NCI-H2107 treated with DMSO at 0.1 percent for 48 hours (cell line): ENCODE measurements around the gene WASF1.

Experiments
- DNase-seq: peaks from one replicate; lab custom pipeline; 2025; ENCODE audit not compliant: unreplicated experiment; lab: John Stamatoyannopoulos, UW

WASF1 gene

GRCh38 chr6:110179406-110180227 lies at the start of gene WASF1:
TSS of gene WASF1 (minus strand) at chr6:110179670. CDS start at chr6:110127601, 52,069 bp downstream.
- DNase-seq, result peak; percentile 96

- DNase-seq, result no peak
Observed at GRCh38 chr6:110226261-110226660, 46.8 kb upstream of the WASF1 start.

GRCh38 chr6:110221738-110222137 lies 42.3 kb upstream of the WASF1 start:
- no peak for DNase-seq

- no peak for DNase-seq
Observed at GRCh38 chr6:110217266-110217665, 37.8 kb upstream of the WASF1 start.

GRCh38 chr6:110216140-110216539 lies 36.7 kb upstream of the WASF1 start:
- DNase-seq, result no peak

- DNase-seq, result no peak
Observed at GRCh38 chr6:110214338-110214737, 34.9 kb upstream of the WASF1 start.

- DNase-seq, result no peak
Observed at GRCh38 chr6:110211753-110212152, 32.3 kb upstream of the WASF1 start.

GRCh38 chr6:110207652-110208051 lies 28.2 kb upstream of the WASF1 start:
- no peak for DNase-seq

GRCh38 chr6:110201151-110201884 lies 21.8 kb upstream of the WASF1 start:
- no peak for DNase-seq

- no peak for DNase-seq
Observed at GRCh38 chr6:110198561-110198960, 19.1 kb upstream of the WASF1 start.

- no peak for DNase-seq
Observed at GRCh38 chr6:110196874-110197273, 17.4 kb upstream of the WASF1 start.

GRCh38 chr6:110195639-110196038 lies 16.2 kb upstream of the WASF1 start:
- no peak for DNase-seq

GRCh38 chr6:110191477-110191876 lies 12.0 kb upstream of the WASF1 start:
- no peak for DNase-seq

- no peak for DNase-seq
Observed at GRCh38 chr6:110190726-110191125, 11.3 kb upstream of the WASF1 start.

GRCh38 chr6:110188791-110189190 lies 9.3 kb upstream of the WASF1 start:
- no peak for DNase-seq

- no peak for DNase-seq
Observed at GRCh38 chr6:110185879-110186278, 6.4 kb upstream of the WASF1 start.

- DNase-seq, result no peak
Observed at GRCh38 chr6:110183292-110183885, 3.9 kb upstream of the WASF1 start.

GRCh38 chr6:110181131-110182030 lies 1.9 kb upstream of the WASF1 start:
- DNase-seq, result no peak

- DNase-seq, result no peak
Observed at GRCh38 chr6:110180228-110181008, 948 bp upstream of the WASF1 start, which contains the start of gene CDC40. TSS of gene CDC40 (plus strand) at chr6:110180427. CDS start at chr6:110180445, 18 bp downstream.
